Measurements from ENCODE around the gene FHOD1.
A peak's percentile ranks its signal among the peaks of the same experiment; 100 is the strongest.

FHOD1 gene

GRCh38 chr16:67257486-67258160 is 10.3 kb upstream of the FHOD1 start:
- Histone ChIP-seq H3K27ac (ENCODE audit: low read depth, low read length) (no peak overlapping the region), H3K9me3 (ENCODE audit: control insufficient read depth, insufficient read depth, low read depth, low read length) (no peaks in the 10 kb centered on the region), H3K27me3 (ENCODE audit: control insufficient read depth, insufficient read depth, low read length) (no peaks in the 10 kb centered on the region), H3K4me3 (ENCODE audit: low read depth, low read length) (no peak overlapping the region), H3K4me1 (ENCODE audit: control insufficient read depth, insufficient read depth, low read length) (no peaks in the 10 kb centered on the region; the same call in 1 of the 2 replicates), H3K36me3 (ENCODE audit: control insufficient read depth, insufficient read depth, low read length) (0 out of 2 replicates have a peak, but pooled peaks cover 7% of the 10 kb centered on the region), H3K9ac (ENCODE audit: low read length) (no peak overlapping the region)

- 0 out of 2 replicates have a peak, but pooled peaks cover 7% of the 10 kb centered on the region for H3K36me3 ChIP-seq (ENCODE audit: control insufficient read depth, insufficient read depth, low read length)
- no peak overlapping the region for H3K27ac ChIP-seq (ENCODE audit: low read depth, low read length)
- H3K9ac ChIP-seq (ENCODE audit: low read length), result no peak overlapping the region
- H3K27me3 ChIP-seq (ENCODE audit: control insufficient read depth, insufficient read depth, low read length), result no peaks in the 10 kb centered on the region
- H3K9me3 ChIP-seq (ENCODE audit: control insufficient read depth, insufficient read depth, low read depth, low read length), result no peaks in the 10 kb centered on the region
- H3K4me1 ChIP-seq (ENCODE audit: control insufficient read depth, insufficient read depth, low read length), result no peaks in the 10 kb centered on the region; the same call in 1 of the 2 replicates
- no peak overlapping the region for H3K4me3 ChIP-seq (ENCODE audit: low read depth, low read length)
Measured at GRCh38 chr16:67256701-67257230, 9.5 kb upstream of the FHOD1 start.

GRCh38 chr16:67255553-67256221 is 8.4 kb upstream of the FHOD1 start:
- Histone ChIP-seq H3K9me3 (ENCODE audit: control insufficient read depth, insufficient read depth, low read depth, low read length) (no peaks in the 10 kb centered on the region), H3K27ac (ENCODE audit: low read depth, low read length) (no peak overlapping the region), H3K4me3 (ENCODE audit: low read depth, low read length) (no peak overlapping the region), H3K9ac (ENCODE audit: low read length) (no peak overlapping the region), H3K36me3 (ENCODE audit: control insufficient read depth, insufficient read depth, low read length) (0 out of 2 replicates have a peak, but pooled peaks cover 7% of the 10 kb centered on the region), H3K27me3 (ENCODE audit: control insufficient read depth, insufficient read depth, low read length) (peaks cover 3% of the 10 kb centered on the region), H3K4me1 (ENCODE audit: control insufficient read depth, insufficient read depth, low read length) (no peaks in the 10 kb centered on the region; the same call in 1 of the 2 replicates)

- peaks cover 10% of the 10 kb centered on the region for H3K27me3 ChIP-seq (ENCODE audit: control insufficient read depth, insufficient read depth, low read length)
- no peak overlapping the region for H3K4me3 ChIP-seq (ENCODE audit: low read depth, low read length)
- H3K9ac ChIP-seq (ENCODE audit: low read length), result no peak overlapping the region
- H3K36me3 ChIP-seq (ENCODE audit: control insufficient read depth, insufficient read depth, low read length), result 0 out of 2 replicates have a peak, but pooled peaks cover 7% of the 10 kb centered on the region
- H3K9me3 ChIP-seq (ENCODE audit: control insufficient read depth, insufficient read depth, low read depth, low read length), result no peaks in the 10 kb centered on the region
- H3K27ac ChIP-seq (ENCODE audit: low read depth, low read length), result no peak overlapping the region
- peaks cover under 1% of the 10 kb centered on the region; the same call in 1 of the 2 replicates for H3K4me1 ChIP-seq (ENCODE audit: control insufficient read depth, insufficient read depth, low read length)
Measured at GRCh38 chr16:67254801-67255552, 7.7 kb upstream of the FHOD1 start.

GRCh38 chr16:67252609-67253497 is 5.6 kb upstream of the FHOD1 start:
- H3K9me3 ChIP-seq (ENCODE audit: control insufficient read depth, insufficient read depth, low read depth, low read length), result no peaks in the 10 kb centered on the region

GRCh38 chr16:67250045-67250327 is 2.7 kb upstream of the FHOD1 start:
- Histone ChIP-seq H3K9ac (ENCODE audit: low read length) (no peak overlapping the region), H3K27ac (ENCODE audit: low read depth, low read length) (no peak overlapping the region), H3K36me3 (ENCODE audit: control insufficient read depth, insufficient read depth, low read length) (0 out of 2 replicates have a peak, but pooled peaks cover under 1% of the 10 kb centered on the region), H3K27me3 (ENCODE audit: control insufficient read depth, insufficient read depth, low read length) (peaks cover 32% of the 10 kb centered on the region), H3K4me1 (ENCODE audit: control insufficient read depth, insufficient read depth, low read length) (peaks cover 25% of the 10 kb centered on the region), H3K9me3 (ENCODE audit: control insufficient read depth, insufficient read depth, low read depth, low read length) (no peaks in the 10 kb centered on the region), H3K4me3 (ENCODE audit: low read depth, low read length) (no peak overlapping the region)

More at GRCh38 chr16:67252609-67253497, 5.6 kb upstream of the FHOD1 start:
- Histone ChIP-seq H3K9ac (ENCODE audit: low read length) (no peak overlapping the region), H3K27ac (ENCODE audit: low read depth, low read length) (no peak overlapping the region), H3K36me3 (ENCODE audit: control insufficient read depth, insufficient read depth, low read length) (0 out of 2 replicates have a peak, but pooled peaks cover 7% of the 10 kb centered on the region), H3K4me1 (ENCODE audit: control insufficient read depth, insufficient read depth, low read length) (peaks cover 13% of the 10 kb centered on the region), H3K4me3 (ENCODE audit: low read depth, low read length) (no peak overlapping the region), H3K27me3 (ENCODE audit: control insufficient read depth, insufficient read depth, low read length) (peaks cover 30% of the 10 kb centered on the region)

- H3K4me1 ChIP-seq (ENCODE audit: control insufficient read depth, insufficient read depth, low read length), result peaks cover 31% of the 10 kb centered on the region
- no peaks in the 10 kb centered on the region for H3K9me3 ChIP-seq (ENCODE audit: control insufficient read depth, insufficient read depth, low read depth, low read length)
- no peak overlapping the region for H3K27ac ChIP-seq (ENCODE audit: low read depth, low read length)
- peak overlapping the region; percentile 65 for H3K4me3 ChIP-seq (ENCODE audit: low read depth, low read length)
- H3K36me3 ChIP-seq (ENCODE audit: control insufficient read depth, insufficient read depth, low read length), result no peaks in the 10 kb centered on the region
- peaks cover 32% of the 10 kb centered on the region for H3K27me3 ChIP-seq (ENCODE audit: control insufficient read depth, insufficient read depth, low read length)
- peak overlapping the region; percentile 59 for H3K9ac ChIP-seq (ENCODE audit: low read length)
Measured at GRCh38 chr16:67249178-67250044, 2.1 kb upstream of the FHOD1 start.

- Histone ChIP-seq H3K9ac (ENCODE audit: low read length) (peak within 1 kb of the TSS; percentile 59), H3K9me3 (ENCODE audit: control insufficient read depth, insufficient read depth, low read depth, low read length) (no peaks in the 10 kb centered on the region), H3K36me3 (ENCODE audit: control insufficient read depth, insufficient read depth, low read length) (no peaks in the 10 kb centered on the region), H3K27ac (ENCODE audit: low read depth, low read length) (no peak within 1 kb of the TSS), H3K4me3 (ENCODE audit: low read depth, low read length) (peak within 1 kb of the TSS; percentile 65), H3K27me3 (ENCODE audit: control insufficient read depth, insufficient read depth, low read length) (peaks cover 32% of the 10 kb centered on the region), H3K4me1 (ENCODE audit: control insufficient read depth, insufficient read depth, low read length) (peaks cover 38% of the 10 kb centered on the region)
Measured at GRCh38 chr16:67248401-67249177, 1.3 kb upstream of the FHOD1 start, which contains the start of gene SLC9A5. TSS of gene SLC9A5 (plus strand) at chr16:67248979. CDS start at chr16:67249015, 36 bp downstream.

- no peaks in the 10 kb centered on the region for H3K9me3 ChIP-seq (ENCODE audit: control insufficient read depth, insufficient read depth, low read depth, low read length)
- peak overlapping the region; percentile 65 for H3K4me3 ChIP-seq (ENCODE audit: low read depth, low read length)
- no peak overlapping the region for H3K27ac ChIP-seq (ENCODE audit: low read depth, low read length)
- peaks cover 38% of the 10 kb centered on the region for H3K4me1 ChIP-seq (ENCODE audit: control insufficient read depth, insufficient read depth, low read length)
- no peaks in the 10 kb centered on the region for H3K36me3 ChIP-seq (ENCODE audit: control insufficient read depth, insufficient read depth, low read length)
- peak overlapping the region; percentile 0 for H3K9ac ChIP-seq (ENCODE audit: low read length)
- H3K27me3 ChIP-seq (ENCODE audit: control insufficient read depth, insufficient read depth, low read length), result peaks cover 32% of the 10 kb centered on the region
Measured at GRCh38 chr16:67248073-67248400, 756 bp upstream of the FHOD1 start.

Data from HUES6 (cell line).